Keratinocyte (primary cell): ENCODE measurements around the gene CHN2. TPM values are rescaled to one million over a fixed set of nuclear protein-coding genes. Genes with fewer than 3 reads are reported as not detected.

Experiments used
- DNase-seq: peaks from one replicate; pipeline ENCODE4 v3.0.0-alpha.2; 2011; ENCODE audit warnings: low read depth, missing footprints, low spot score
- FAIRE-seq: peaks from 2 replicates; lab custom pipeline; 2011; peaks lifted over from hg19 to GRCh38; lab: Jason Lieb, UNC
- H2AFZ ChIP-seq: 2 replicates; pipeline ENCODE4 v1.6.0; 2012; ENCODE audit warnings: low read length, control low read depth, inconsistent platforms; ENCODE audit not compliant: control insufficient read depth
- H3K27ac ChIP-seq: 2 replicates; pipeline ENCODE4 v1.5.1; 2011; ENCODE audit warnings: low read length; ENCODE audit not compliant: control insufficient read depth, insufficient read depth
- H3K27me3 ChIP-seq: 3 replicates; pipeline ENCODE4 v1.6.0; 2011; ENCODE audit warnings: low read length; ENCODE audit not compliant: control insufficient read depth, insufficient read depth; ENCODE audit errors: extremely low read depth
- H3K36me3 ChIP-seq, 2 experiments: 2 replicates in 1 of 2; 3 replicates in 1 of 2; pipeline ENCODE4 v1.5.1; 2011; ENCODE audit warnings: low read length in 2 of 2, mild to moderate bottlenecking in 1 of 2; ENCODE audit not compliant: control insufficient read depth in 2 of 2, insufficient read depth in 2 of 2; ENCODE audit errors: extremely low read depth in 1 of 2
- H3K4me1 ChIP-seq: 3 replicates; pipeline ENCODE4 v1.5.1; 2011; ENCODE audit warnings: low read length; ENCODE audit not compliant: control insufficient read depth, insufficient read depth; ENCODE audit errors: extremely low read depth
- H3K4me2 ChIP-seq: 3 replicates; pipeline ENCODE4 v1.6.0; 2011; ENCODE audit warnings: low read depth, low read length; ENCODE audit not compliant: control insufficient read depth, insufficient read depth; ENCODE audit errors: extremely low read depth
- H3K4me3 ChIP-seq, 3 experiments: fragments of 200-600 bp in 1 of 3; sonication (generic) in 1 of 3; 2 replicates in 2 of 3; 3 replicates in 1 of 3; pipeline ENCODE4 v1.5.1; 2011 to 2016; ENCODE audit warnings: low read length in 3 of 3, mild to moderate bottlenecking in 3 of 3, control low read depth in 2 of 3, inconsistent platforms in 1 of 3, low read depth in 1 of 3, mixed read lengths in 1 of 3, mixed run types in 1 of 3, moderate library complexity in 1 of 3; ENCODE audit not compliant: control insufficient read depth in 2 of 3, insufficient read depth in 2 of 3; ENCODE audit errors: extremely low read depth in 1 of 3
- H3K79me2 ChIP-seq: 2 replicates; pipeline ENCODE4 v1.6.0; 2012; ENCODE audit warnings: low read length; ENCODE audit not compliant: control insufficient read depth, insufficient read depth
- H3K9ac ChIP-seq: 3 replicates; pipeline ENCODE4 v1.6.0; 2011; ENCODE audit warnings: low read length; ENCODE audit not compliant: control insufficient read depth, insufficient read depth; ENCODE audit errors: extremely low read depth
- H3K9me1 ChIP-seq: 3 replicates; pipeline ENCODE4 v1.6.0; 2011; ENCODE audit warnings: low read length; ENCODE audit not compliant: control insufficient read depth, insufficient read depth; ENCODE audit errors: extremely low read depth
- H3K9me3 ChIP-seq: 2 replicates; pipeline ENCODE4 v1.5.1; 2012; ENCODE audit warnings: low read depth, low read length; ENCODE audit not compliant: control insufficient read depth
- H4K20me1 ChIP-seq: 3 replicates; pipeline ENCODE4 v1.6.0; 2011; ENCODE audit warnings: low read length; ENCODE audit not compliant: control insufficient read depth, insufficient read depth; ENCODE audit errors: extremely low read depth
- CTCF ChIP-seq, 3 experiments: IDR thresholded peaks in 1 of 3; conservative IDR thresholded peaks in 1 of 3; optimal IDR thresholded peaks in 1 of 3; 2 replicates in 2 of 3; 3 replicates in 1 of 3; pipeline versions ENCODE3 to v1.5.1; 2011; ENCODE audit warnings: low read length in 3 of 3, mild to moderate bottlenecking in 3 of 3, moderate library complexity in 2 of 3, control low read depth in 1 of 3, inconsistent platforms in 1 of 3; ENCODE audit not compliant: insufficient read depth in 2 of 3; ENCODE audit errors: extremely low read depth in 1 of 3
- EZH2 ChIP-seq: IDR thresholded peaks from one replicate; pipeline ENCODE4 v1.6.1; 2012; ENCODE audit warnings: inconsistent platforms, mild to moderate bottlenecking, low read length, moderate library complexity
- dilution Hi-C: fragments of 300-500 bp; cut with MboI; formaldehyde crosslinking; loops from one replicate; pipeline ENCODE4 v1.7.0; 2020; ENCODE audit warnings: low sequenced_read_pairs; ENCODE audit not compliant: extremely low pct_ligation_motif_present
- polyA plus RNA-seq, 5 experiments: library from polyadenylated mRNA; depleted of rRNA in 3 of 5; stranded (reverse) in 3 of 5; stranded (forward) in 1 of 5; unstranded in 1 of 5; fragments of >200 nt; gene quantifications; 1 replicate in 1 of 5; 2 replicates in 3 of 5; 3 replicates in 1 of 5; pipeline versions ENCODE4 v1.2.1 to v1.2.3, GENCODE V29; 2011 to 2012; ENCODE audit warnings: missing spikeins in 2 of 5, low read depth in 1 of 5, low replicate concordance in 1 of 5

Gene CHN2
- polyA plus RNA-seq, 1 donor (not counting 4 experiments of a cell fraction or from before 2014, with no cell fraction given) = 1.8 TPM

- no peak for TF ChIP-seq CTCF (optimal IDR thresholded peaks at IDR 0.05 in 1 of 3, IDR thresholded peaks at IDR 0.05 in 1 of 3, conservative IDR thresholded peaks at IDR 0.05 in 1 of 3; ENCODE audit: extremely low read depth in 1 of 3, insufficient read depth in 2 of 3, low read length in 3 of 3)
- TF ChIP-seq EZH2 = no peak
- DNase-seq = no peak
- Histone ChIP-seq H3K4me2 (no peak overlapping the region), H4K20me1 (peaks cover 2% of the 10 kb centered on the region), H3K36me3 (no peaks in the 10 kb centered on the region), H3K9me1 (peaks cover 3% of the 10 kb centered on the region), H3K27me3 (peaks cover 3% of the 10 kb centered on the region), H3K9ac (no peak overlapping the region), H3K79me2 (no peaks in the 10 kb centered on the region), H3K4me3 (no peak overlapping the region), H3K27ac (no peak overlapping the region), H3K9me3 (no peaks in the 10 kb centered on the region), H3K4me1 (peaks cover 43% of the 10 kb centered on the region), H2AFZ (no peak overlapping the region)
- dilution Hi-C loops = no loop called here
- FAIRE-seq = no peak
These were observed 94.8 kb downstream of the CHN2 start for GRCh38 chr7:29289156-29290021.

GRCh38 chr7:29290829-29291228 lies 96.3 kb downstream of the CHN2 start:
- no peak for FAIRE-seq
- H3K4me2 ChIP-seq = no peak overlapping the region
- DNase-seq = no peak
- no peak for TF ChIP-seq EZH2
- no peak for TF ChIP-seq CTCF (optimal IDR thresholded peaks at IDR 0.05 in 1 of 3, IDR thresholded peaks at IDR 0.05 in 1 of 3, conservative IDR thresholded peaks at IDR 0.05 in 1 of 3; ENCODE audit: extremely low read depth in 1 of 3, insufficient read depth in 2 of 3, low read length in 3 of 3)
- H2AFZ ChIP-seq = no peak overlapping the region
- no peak overlapping the region for H3K4me3 ChIP-seq
- H3K27ac ChIP-seq = no peak overlapping the region
- H4K20me1 ChIP-seq = no peaks in the 10 kb centered on the region
- dilution Hi-C loops = no loop called here
- no peak overlapping the region for H3K9ac ChIP-seq
- peaks cover 29% of the 10 kb centered on the region for H3K4me1 ChIP-seq
- no peaks in the 10 kb centered on the region for H3K36me3 ChIP-seq
- H3K9me1 ChIP-seq = no peaks in the 10 kb centered on the region
- no peaks in the 10 kb centered on the region for H3K27me3 ChIP-seq
- H3K9me3 ChIP-seq = no peaks in the 10 kb centered on the region
- H3K79me2 ChIP-seq = no peaks in the 10 kb centered on the region
